Vagina (tissue), 2 donors: ENCODE results near the gene DUS2.

ENCODE experiments used
- CTCF ChIP-seq, 3 experiments: fragments of 450-650 bp in 2 of 3; fragments of 200-600 bp in 1 of 3; sonication (generic) in 1 of 3; IDR thresholded peaks; one replicate each; pipeline ENCODE4 v1.5.1; 2017 to 2019; ENCODE audit warnings: antibody characterized with exemption in 3 of 3, mild to moderate bottlenecking in 2 of 3, moderate library complexity in 2 of 3
- POLR2AphosphoS5 ChIP-seq, 2 donors: sonication (generic); formaldehyde crosslinking; IDR thresholded peaks; one replicate each; pipeline ENCODE4 v1.9.0; 2017; ENCODE audit warnings: antibody characterized with exemption in 2 of 2, mild to moderate bottlenecking in 2 of 2, low read depth in 1 of 2; ENCODE audit not compliant: insufficient read depth in 1 of 2

DNA sequence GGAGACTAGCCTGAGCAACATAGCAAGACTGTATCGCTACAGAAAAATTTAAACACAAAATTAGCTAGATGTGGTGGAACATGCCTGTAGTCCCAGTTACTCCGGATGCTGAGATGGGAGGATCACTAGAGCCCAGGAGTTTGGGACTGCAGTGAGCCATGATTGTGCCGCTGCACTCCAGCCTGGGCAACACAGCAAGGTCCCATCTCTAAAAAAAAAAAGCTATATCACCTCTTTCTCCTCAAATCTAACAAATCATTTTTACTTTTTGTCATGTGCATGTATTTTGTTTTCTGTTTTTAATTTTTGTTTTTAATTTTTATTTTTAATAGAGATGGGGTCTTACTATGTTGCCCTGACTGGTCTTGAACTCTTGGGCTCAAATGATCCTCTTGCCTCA, 5.9 kb downstream of the DUS2 start:
- TF ChIP-seq CTCF (IDR thresholded peaks at IDR 0.05) (no peak), POLR2AphosphoS5 (IDR thresholded peaks at IDR 0.05; ENCODE audit: insufficient read depth in 1 of 2, low read depth in 1 of 2) (no peak)
